Choroid plexus epithelial cell (primary cell): ENCODE data around the gene CHKA.
A peak's percentile ranks its signal among the peaks of the same experiment; 100 is the strongest.

Experiments used
- DNase-seq: peaks from one replicate; pipeline ENCODE4 v3.0.0-alpha.2; 2010; ENCODE audit warnings: low read depth
- H3K4me3 ChIP-seq: 2 replicates; pipeline ENCODE4 v1.5.1; 2011; ENCODE audit warnings: low read depth, mild to moderate bottlenecking, control low read depth, low read length, moderate library complexity
- CTCF ChIP-seq: conservative IDR thresholded peaks from 2 replicates; pipeline ENCODE4 v1.5.1; 2011; ENCODE audit warnings: low read depth, mild to moderate bottlenecking, control low read depth, inconsistent platforms, low read length, moderate library complexity

The CHKA gene

DNA sequence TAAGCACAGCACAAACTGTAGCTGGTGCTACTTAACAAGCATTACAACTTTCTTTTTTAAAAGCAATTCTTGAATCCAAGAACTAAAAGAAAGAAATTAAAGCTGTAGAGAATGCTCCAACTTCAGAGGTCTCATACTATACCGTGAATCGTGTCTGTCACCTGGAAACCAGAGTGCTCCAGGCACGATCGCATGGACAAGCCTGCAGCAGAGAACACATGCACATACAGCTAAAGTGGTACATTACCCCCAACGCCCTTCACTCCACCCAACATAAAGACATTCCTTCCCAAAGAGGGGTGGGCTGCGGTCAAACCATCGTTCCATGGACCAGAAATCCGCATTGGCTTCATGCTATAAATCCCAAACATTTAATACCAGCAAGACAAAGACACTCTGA is 31.5 kb downstream of the CHKA start:
- no peak for TF ChIP-seq CTCF
- no peak overlapping the region for H3K4me3 ChIP-seq
- no peak for DNase-seq

- no peak for TF ChIP-seq CTCF
- DNase-seq, result no peak
- no peak overlapping the region for H3K4me3 ChIP-seq
Observed at GRCh38 chr11:68083517-68083916, 37.7 kb downstream of the CHKA start.

DNA sequence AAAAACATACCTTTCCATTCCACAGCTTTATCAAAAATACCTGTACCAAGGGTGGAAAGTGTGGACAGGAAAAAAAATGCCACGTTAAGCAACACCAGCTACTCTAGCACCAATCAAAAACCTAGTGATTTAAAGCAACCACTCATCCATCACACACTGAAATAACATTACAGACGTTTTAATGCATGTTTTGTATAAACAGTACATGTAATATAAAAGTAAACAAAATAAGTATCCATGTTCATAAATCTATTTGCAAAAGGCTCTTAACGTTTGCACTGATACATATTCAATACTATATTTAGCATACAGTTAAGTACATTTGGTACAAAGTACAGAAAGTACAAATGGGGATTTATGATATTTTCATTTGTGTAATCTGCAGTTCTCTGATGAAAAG is 38.7 kb downstream of the CHKA start:
- DNase-seq, result no peak
- TF ChIP-seq CTCF, result no peak
- no peak overlapping the region for H3K4me3 ChIP-seq

DNA sequence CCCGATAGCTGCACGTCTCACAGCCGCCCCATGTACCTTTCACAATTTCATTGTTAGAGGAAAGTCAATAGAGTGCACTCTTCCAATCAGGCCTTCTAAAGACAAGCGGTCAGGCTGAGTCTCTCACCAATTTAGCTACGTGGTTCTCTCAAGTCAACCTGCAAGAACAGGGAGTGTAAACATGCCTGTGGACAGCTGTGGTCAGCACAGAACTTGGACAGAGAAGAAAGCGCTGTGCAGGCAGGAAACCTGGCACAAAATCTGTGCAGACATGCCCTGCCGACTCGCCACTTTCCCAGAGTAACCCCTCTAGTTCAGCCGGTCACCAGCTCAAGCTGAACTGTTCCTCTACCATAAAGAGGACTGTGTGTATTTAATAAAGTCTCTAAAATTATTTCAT is 39.5 kb downstream of the CHKA start:
- no peak overlapping the region for H3K4me3 ChIP-seq
- TF ChIP-seq CTCF, result no peak
- peak; percentile 40 for DNase-seq

DNA sequence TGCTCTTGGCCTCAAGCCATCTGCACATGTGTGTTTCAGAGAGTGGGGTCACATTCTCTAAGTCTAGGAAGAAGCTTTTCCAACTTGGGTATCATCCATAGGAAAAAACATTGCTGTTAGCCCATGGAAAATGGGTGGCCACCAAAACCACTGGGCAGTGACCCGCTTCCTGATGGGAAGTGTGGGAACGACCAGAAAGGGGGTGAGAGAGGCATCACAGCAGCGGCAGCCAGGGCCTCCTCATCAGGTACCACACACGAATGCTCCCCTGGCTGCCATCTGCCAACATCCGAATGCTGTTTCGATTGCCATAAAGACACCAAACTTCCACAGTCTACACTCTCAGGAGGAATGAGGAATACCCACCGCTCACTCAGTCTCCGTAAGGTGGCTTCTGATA is 40.3 kb downstream of the CHKA start:
- no peak for TF ChIP-seq CTCF
- DNase-seq, result no peak
- H3K4me3 ChIP-seq, result no peak overlapping the region

DNA sequence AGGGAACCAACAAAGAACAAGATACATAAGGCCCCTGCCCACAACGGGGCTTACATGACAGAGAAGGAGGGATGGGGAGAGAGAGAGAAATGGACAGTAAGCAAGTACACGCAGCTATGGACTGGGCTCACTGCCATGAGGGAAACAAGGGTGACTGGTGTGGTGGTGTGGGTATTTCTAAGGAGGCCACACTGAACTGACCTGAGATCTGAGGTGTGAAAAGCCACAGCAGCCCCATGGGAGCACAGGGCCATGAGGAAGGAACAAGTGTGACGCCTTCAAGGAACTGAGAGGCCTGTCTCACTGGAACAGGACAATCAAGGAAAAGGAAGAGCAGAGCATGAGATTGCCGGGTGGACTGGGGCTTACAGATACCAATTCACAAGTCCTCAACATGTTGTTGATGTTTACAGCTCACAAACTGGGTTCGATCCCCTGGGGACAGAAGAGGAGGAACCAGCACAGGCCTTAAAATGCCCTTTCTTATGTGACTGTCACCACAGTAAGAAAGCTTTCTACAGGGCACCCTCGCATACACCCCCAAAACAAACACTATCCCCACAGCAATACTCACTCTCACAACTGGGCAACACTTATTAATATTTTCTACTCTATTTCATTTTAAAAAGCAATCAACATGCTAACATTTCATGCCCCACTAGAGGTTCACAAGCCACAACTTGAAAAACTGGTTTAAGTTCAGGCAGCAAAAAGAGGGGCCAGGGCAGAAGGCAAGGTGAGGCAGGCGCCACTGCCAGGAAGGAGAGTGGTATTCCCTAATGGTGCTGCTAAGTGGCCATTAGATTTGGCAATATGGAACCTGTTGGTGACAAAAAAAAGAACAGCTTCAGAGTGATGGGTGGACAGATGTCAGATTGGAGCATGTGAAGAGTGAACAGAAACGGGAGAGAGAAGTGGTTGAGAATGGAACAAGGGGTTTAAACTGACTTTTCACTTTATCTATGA is 43.3 kb downstream of the CHKA start:
- no peak overlapping the region for H3K4me3 ChIP-seq
- peak; percentile 44 for DNase-seq
- no peak for TF ChIP-seq CTCF
